H1 (cell line): Measurements from ENCODE around the gene LGALS4. TPM values are rescaled to one million over a fixed set of nuclear protein-coding genes. Genes with fewer than 3 reads are reported as not detected.

ENCODE experiments used
- CTCF ChIA-PET: fragments of 300-600 bp; sonication (Branson Sonifier 250); formaldehyde crosslinking; loops from one replicate; lab custom pipeline; 2021; ENCODE audit not compliant: partially characterized antibody; lab: Charles Lee
- POLR2A ChIA-PET: fragments of 300-600 bp; sonication (Branson Sonifier 250); formaldehyde crosslinking; loops from one replicate; lab custom pipeline; 2021; ENCODE audit warnings: inconsistent platforms; ENCODE audit not compliant: partially characterized antibody; lab: Charles Lee
- DNase-seq, 2 experiments: peaks; one replicate each; pipeline versions ENCODE4 v3.0.0 to v3.0.0-alpha.2; 2010 to 2022; ENCODE audit warnings: low spot score in 2 of 2, low read depth in 1 of 2, mixed read lengths in 1 of 2
- FAIRE-seq: peaks from 2 replicates; lab custom pipeline; 2011; peaks lifted over from hg19 to GRCh38; lab: Jason Lieb, UNC
- H2AFZ ChIP-seq: 2 replicates; pipeline ENCODE4 v1.8.1; 2012; ENCODE audit warnings: low read length, inconsistent platforms
- H2AK5ac ChIP-seq: 2 replicates; pipeline ENCODE4 v1.6.1; 2013; ENCODE audit warnings: low read depth, low read length
- H2BK120ac ChIP-seq: replicated peaks from 2 replicates; pipeline ENCODE3; 2013; ENCODE audit warnings: low read depth, low read length, inconsistent platforms
- H2BK12ac ChIP-seq: 2 replicates; pipeline ENCODE4 v1.6.1; 2013; ENCODE audit warnings: low read depth, low read length
- H2BK15ac ChIP-seq: 2 replicates; pipeline ENCODE4 v1.6.1; 2013; ENCODE audit warnings: low read length
- H2BK20ac ChIP-seq: 2 replicates; pipeline ENCODE4 v1.6.1; 2013; ENCODE audit warnings: low read length
- H2BK5ac ChIP-seq: 2 replicates; pipeline ENCODE4 v1.6.1; 2013; ENCODE audit warnings: low read depth, low read length
- H3K14ac ChIP-seq: 2 replicates; pipeline ENCODE4 v1.6.1; 2013; ENCODE audit warnings: inconsistent platforms; ENCODE audit not compliant: insufficient read length
- H3K18ac ChIP-seq: 2 replicates; pipeline ENCODE4 v1.6.1; 2013; ENCODE audit warnings: low read length; ENCODE audit errors: extremely low read depth
- H3K23ac ChIP-seq: 2 replicates; pipeline ENCODE4 v1.6.1; 2013; ENCODE audit warnings: inconsistent platforms; ENCODE audit not compliant: insufficient read length
- H3K23me2 ChIP-seq: 2 replicates; pipeline ENCODE4 v1.6.1; 2013; ENCODE audit warnings: low read depth, low read length
- H3K27ac ChIP-seq: 2 replicates; pipeline ENCODE4 v1.6.1; 2011; ENCODE audit warnings: low read depth, low read length, inconsistent platforms
- H3K27me3 ChIP-seq, 4 experiments: replicated peaks in 1 of 4; 1 replicate in 1 of 4; 2 replicates in 3 of 4; pipeline versions ENCODE4 v1.6.1 to v1.8.1; 2011 to 2013; ENCODE audit warnings: low read length in 3 of 4, mild to moderate bottlenecking in 3 of 4, inconsistent platforms in 2 of 4, mixed read lengths in 2 of 4, moderate library complexity in 1 of 4; ENCODE audit not compliant: control insufficient read depth in 3 of 4, insufficient read depth in 3 of 4; ENCODE audit errors: extremely low read depth in 1 of 4
- H3K36me3 ChIP-seq, 4 experiments: 2 replicates each; pipeline versions ENCODE4 v1.6.1 to v1.8.1; 2011 to 2013; ENCODE audit warnings: mild to moderate bottlenecking in 4 of 4, low read length in 3 of 4, moderate library complexity in 2 of 4, control low read depth in 1 of 4, inconsistent platforms in 1 of 4; ENCODE audit not compliant: insufficient read depth in 4 of 4, control insufficient read depth in 2 of 4
- H3K4ac ChIP-seq: replicated peaks from 2 replicates; pipeline ENCODE3; 2013; ENCODE audit warnings: low read length, low read depth, mixed read lengths, inconsistent platforms; ENCODE audit not compliant: insufficient read length
- H3K4me1 ChIP-seq, 4 experiments: replicated peaks in 1 of 4; 1 replicate in 1 of 4; 2 replicates in 3 of 4; pipeline versions ENCODE4 v1.6.1 to v1.8.1; 2011 to 2013; ENCODE audit warnings: low read length in 3 of 4, inconsistent platforms in 2 of 4, mixed read lengths in 1 of 4; ENCODE audit not compliant: insufficient read depth in 4 of 4, control insufficient read depth in 3 of 4
- H3K4me2 ChIP-seq, 2 experiments: 2 replicates each; pipeline versions ENCODE4 v1.6.1 to v1.8.1; 2011 to 2013; ENCODE audit warnings: low read depth in 2 of 2, low read length in 2 of 2, control low read depth in 1 of 2, inconsistent platforms in 1 of 2, mild to moderate bottlenecking in 1 of 2; ENCODE audit not compliant: insufficient read depth in 1 of 2
- H3K4me3 ChIP-seq, 4 experiments: fragments of 200-600, 300-600 bp in 1 of 4; sonication (generic), shearing (Covaris generic), sonication (Bioruptor Twin) in 1 of 4; 2 replicates each; pipeline versions ENCODE4 v1.5.1 to v1.8.1; 2011 to 2016; ENCODE audit warnings: low read length in 4 of 4, low read depth in 3 of 4, control low read depth in 2 of 4, inconsistent platforms in 2 of 4, mild to moderate bottlenecking in 2 of 4, mixed read lengths in 1 of 4, moderate library complexity in 1 of 4; ENCODE audit not compliant: insufficient read depth in 2 of 4; ENCODE audit errors: extremely low read depth in 1 of 4
- H3K56ac ChIP-seq: replicated peaks from 2 replicates; pipeline ENCODE3; 2013; ENCODE audit warnings: low read depth, mild to moderate bottlenecking, mixed read lengths, low read length, inconsistent platforms; ENCODE audit not compliant: insufficient read length
- H3K79me1 ChIP-seq: 2 replicates; pipeline ENCODE4 v1.6.1; 2013; ENCODE audit warnings: low read depth, low read length, control low read depth
- H3K79me2 ChIP-seq, 2 experiments: 2 replicates each; pipeline versions ENCODE4 v1.6.1 to v1.8.1; 2012 to 2013; ENCODE audit warnings: low read length in 2 of 2, mild to moderate bottlenecking in 2 of 2, inconsistent platforms in 1 of 2; ENCODE audit not compliant: insufficient read depth in 2 of 2, control insufficient read depth in 1 of 2
- H3K9ac ChIP-seq, 4 experiments: replicated peaks in 1 of 4; 1 replicate in 1 of 4; 2 replicates in 3 of 4; pipeline versions ENCODE4 v1.6.1 to v1.8.1; 2011 to 2013; ENCODE audit warnings: low read depth in 3 of 4, low read length in 3 of 4, control low read depth in 2 of 4, mild to moderate bottlenecking in 2 of 4, moderate library complexity in 2 of 4, inconsistent platforms in 1 of 4; ENCODE audit errors: extremely low read depth in 1 of 4
- H3K9me3 ChIP-seq, 2 experiments: 2 replicates each; pipeline versions ENCODE4 v1.6.1 to v1.8.1; 2012 to 2013; ENCODE audit warnings: mild to moderate bottlenecking in 2 of 2, moderate library complexity in 2 of 2, control low read depth in 1 of 2, inconsistent platforms in 1 of 2, low read depth in 1 of 2, low read length in 1 of 2, mixed read lengths in 1 of 2; ENCODE audit not compliant: insufficient read depth in 2 of 2
- H4K20me1 ChIP-seq, 2 experiments: replicated peaks in 1 of 2; 2 replicates each; pipeline versions ENCODE3 to v1.8.1; 2011 to 2013; ENCODE audit warnings: inconsistent platforms in 2 of 2, low read length in 2 of 2, mild to moderate bottlenecking in 1 of 2; ENCODE audit not compliant: insufficient read depth in 2 of 2, control insufficient read depth in 1 of 2
- H4K5ac ChIP-seq: 2 replicates; pipeline ENCODE4 v1.6.1; 2013; ENCODE audit warnings: low read length, low read depth, mixed read lengths, inconsistent platforms; ENCODE audit not compliant: insufficient read length
- H4K8ac ChIP-seq: 2 replicates; pipeline ENCODE4 v1.8.0; 2013; ENCODE audit warnings: mild to moderate bottlenecking, moderate library complexity, low read length, inconsistent platforms; ENCODE audit not compliant: insufficient read depth; ENCODE audit errors: extremely low read depth
- H4K91ac ChIP-seq: replicated peaks from 2 replicates; pipeline ENCODE3; 2013; ENCODE audit warnings: low read length, mixed read lengths, inconsistent platforms; ENCODE audit not compliant: insufficient read length
- ASH2L ChIP-seq: fragments of 200-600, 300-600 bp; sonication (generic); IDR thresholded peaks from one replicate; pipeline ENCODE4 v1.7.1; 2017; ENCODE audit warnings: low read length
- BRCA1 ChIP-seq: IDR thresholded peaks from 2 replicates; pipeline ENCODE4 v1.6.1; 2012; ENCODE audit warnings: low read depth, low read length, improper control_type of control experiment
- CBX5 ChIP-seq: fragments of 300-800, 300-1000 bp; sonication (generic); IDR thresholded peaks from 2 replicates; pipeline ENCODE4 v1.7.1; 2016; ENCODE audit warnings: antibody characterized with exemption, low read length, low read depth
- E2F6 ChIP-seq: IDR thresholded peaks from 2 replicates; pipeline ENCODE4 v1.6.1; 2012; ENCODE audit warnings: inconsistent platforms
- EGR1 ChIP-seq: IDR thresholded peaks from 2 replicates; pipeline ENCODE4 v1.6.1; 2011; ENCODE audit warnings: low read depth, low read length, borderline replicate concordance
- EP300 ChIP-seq, 2 experiments: IDR thresholded peaks; 1 replicate in 1 of 2; 2 replicates in 1 of 2; pipeline ENCODE4 v1.6.1; 2011 to 2012; ENCODE audit warnings: low read depth in 2 of 2, low read length in 2 of 2, mild to moderate bottlenecking in 2 of 2, borderline replicate concordance in 1 of 2, inconsistent platforms in 1 of 2, moderate library complexity in 1 of 2
- GABPA ChIP-seq: IDR thresholded peaks from 2 replicates; pipeline ENCODE4 v1.6.1; 2011; ENCODE audit warnings: mild to moderate bottlenecking, low read length, moderate library complexity, borderline replicate concordance; ENCODE audit not compliant: insufficient read depth
- JUND ChIP-seq: IDR thresholded peaks from 2 replicates; pipeline ENCODE4 v1.6.1; 2011; ENCODE audit warnings: mild to moderate bottlenecking, improper control_type of control experiment, low read length
- KDM5A ChIP-seq: fragments of 200-600 bp; IDR thresholded peaks from 2 replicates; pipeline ENCODE4 v1.7.1; 2012; ENCODE audit warnings: mild to moderate bottlenecking, low read length, inconsistent platforms, mixed read lengths
- MAX ChIP-seq: IDR thresholded peaks from 2 replicates; pipeline ENCODE4 v1.6.1; 2012; ENCODE audit warnings: inconsistent platforms
- SIX5 ChIP-seq: IDR thresholded peaks from 2 replicates; pipeline ENCODE4 v1.6.1; 2011; ENCODE audit warnings: mild to moderate bottlenecking, low read depth, low read length
- SP1 ChIP-seq: IDR thresholded peaks from 2 replicates; pipeline ENCODE4 v1.6.1; 2011; ENCODE audit warnings: low read depth, low read length
- TBP ChIP-seq: IDR thresholded peaks from 2 replicates; pipeline ENCODE4 v1.6.1; 2011; ENCODE audit warnings: low read depth, low read length, improper control_type of control experiment
- YY1 ChIP-seq: IDR thresholded peaks from 2 replicates; pipeline ENCODE4 v1.6.1; 2011; ENCODE audit warnings: low read depth, mild to moderate bottlenecking, low read length
- WGBS, 2 experiments: shearing (Covaris generic) in 1 of 2; methylation state at CpG; one replicate each; pipeline versions ENCODE4 v1.1.6 to v1.1.7; 2013 to 2015; ENCODE audit warnings: low lambda C conversion rate in 2 of 2, mixed read lengths in 2 of 2, inconsistent platforms in 1 of 2, low coverage in 1 of 2, missing lambda C conversion rate in 1 of 2; ENCODE audit not compliant: insufficient replicate concordance in 2 of 2, insufficient coverage in 1 of 2, insufficient read length in 1 of 2; ENCODE audit errors: extremely low coverage in 1 of 2, missing lambda C conversion rate in 1 of 2; 5-methylcytosine and 5-hydroxymethylcytosine counted together
- polyA plus RNA-seq, 7 experiments: library from polyadenylated mRNA; depleted of rRNA in 3 of 7; stranded (reverse) in 5 of 7; unstranded in 2 of 7; fragments of >200 nt in 5 of 7; fragments of 200-250 nt in 2 of 7; gene quantifications; 1 replicate in 5 of 7; 2 replicates in 1 of 7; 4 replicates in 1 of 7; pipeline versions ENCODE4 v1.2.1 to v1.2.3, GENCODE V29; 2011 to 2013; ENCODE audit warnings: missing spikeins in 2 of 7, mixed read lengths in 2 of 7
- total RNA-seq: library from RNA; stranded (reverse); fragmentation: NEBNext Ultra II Directional; extraction: Animal tissue kit (Norgen Biotek cat#: 25700); gene quantifications from 2 replicates; pipeline ENCODE4 v1.2.1, GENCODE V29; 2021

Gene LGALS4
- total and polyA plus RNA-seq, 2 of the 8 experiments (the other 6 are each of a cell fraction or from before 2014, with no cell fraction given): 0.32 to 0.37 TPM

- Histone ChIP-seq H2AFZ (no peak overlapping the region), H4K5ac (no peak overlapping the region), H3K14ac (no peak overlapping the region), H2BK12ac (no peak overlapping the region), H3K4me2 (peak overlapping the region; percentile 22 to 75; a peak in 3 of 4 replicates), H3K4ac (no peak overlapping the region), H4K91ac (no peak overlapping the region), H3K27ac (no peak overlapping the region), H3K23ac (no peak overlapping the region), H2BK5ac (no peak overlapping the region), H3K56ac (no peak overlapping the region), H2BK20ac (no peak overlapping the region), H3K4me1 (peaks cover 0 to 2% (median 0%) of the 10 kb centered on the region in 4 experiments; a peak in 1 of 7 replicates), H2AK5ac (no peak overlapping the region), H3K18ac (no peak overlapping the region), H3K9ac (no peak overlapping the region), H4K20me1 (no peaks in the 10 kb centered on the region), H2BK15ac (no peak overlapping the region)
- CTCF ChIA-PET: interaction anchor here (0.7 kb wide), 1 partner anchor 12 kb away, joined by 3 read pairs; no protein-coding TSS in a partner anchor
- 82% methylated on average over 8 of the region's 8 CpGs; no CpG with 5 or more reads in 1 of the 2 experiments for WGBS, 2 experiments
- no peak for FAIRE-seq
- POLR2A ChIA-PET: interaction anchor here (0.6 to 1.0 kb wide), 7 partner anchors 18 to 56 kb away, joined by 3 to 5 read pairs (median 3); partner anchors contain the start of genes HNRNPL and LGALS7
- TF ChIP-seq SIX5 (no peak), JUND (no peak), KDM5A (no peak), GABPA (no peak), BRCA1 (no peak), ASH2L (no peak), SP1 (no peak), MAX (no peak), EGR1 (no peak), TBP (no peak), E2F6 (no peak), CBX5 (no peak), YY1 (no peak), EP300 (IDR thresholded peaks at IDR 0.05; ENCODE audit: borderline replicate concordance in 1 of 2, low read depth in 2 of 2, low read length in 2 of 2) (no peak)
- TF ChIP-seq, all 59 proteins: peak for 0
- peaks cover 0 to 12% (median 3%) of the 10 kb centered on the region in 4 experiments; a peak in 4 of 7 replicates for H3K27me3 ChIP-seq
- no peak for DNase-seq
- no peaks in the 10 kb centered on the region for H3K36me3 ChIP-seq
- no peaks in the 10 kb centered on the region; a peak in 1 of 4 replicates for H3K9me3 ChIP-seq
- H3K79me1 ChIP-seq: no peaks in the 10 kb centered on the region
- no peaks in the 10 kb centered on the region for H3K23me2 ChIP-seq
- peak overlapping the region in 1 of 4 experiments; percentile 57; a peak in 4 of 8 replicates for H3K4me3 ChIP-seq
- no peak overlapping the region for H4K8ac ChIP-seq
- H2BK120ac ChIP-seq: no peak overlapping the region
- no peaks in the 10 kb centered on the region for H3K79me2 ChIP-seq
Observed at GRCh38 chr19:38793177-38793576, 19.6 kb downstream of the LGALS4 start.
